ENCODE results near the gene CACFD1. TPM values are rescaled to one million over a fixed set of nuclear protein-coding genes. Genes with fewer than 3 reads are reported as not detected.

Gene CACFD1
- total RNA-seq, 4 donors from 2014 or later, result 2.3 to 21.6 (median 5.2) TPM

DNA sequence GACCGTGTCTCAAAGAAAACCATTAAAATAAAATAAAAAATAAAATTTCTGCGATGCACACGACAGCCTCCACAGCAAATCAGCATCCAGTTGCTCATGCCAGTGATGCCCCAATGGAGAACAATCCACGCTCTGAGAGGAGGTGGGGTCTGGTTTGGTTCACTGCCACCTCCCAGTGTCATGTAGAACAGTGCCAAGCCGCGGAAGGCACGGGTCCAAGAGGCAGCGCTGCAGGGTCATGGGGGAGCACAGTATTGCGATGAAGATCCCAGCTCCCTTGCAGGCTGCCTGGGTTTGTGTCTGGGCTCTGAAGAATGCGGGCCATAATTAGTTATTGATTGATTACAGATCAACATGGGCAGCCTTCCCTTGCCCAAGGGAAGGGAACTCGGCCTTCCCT, 6.1 kb upstream of the CACFD1 start:
- TF ChIP-seq POLR2A (IDR thresholded peaks at IDR 0.05), result no peak
- intact Hi-C loops (cut with DNase I; ENCODE audit: low total_unique reads), result no loop called here
- H3K9me3 ChIP-seq, result no peaks in the 10 kb centered on the region
- H3K27ac ChIP-seq, result no peak overlapping the region
- DNase-seq, result no peak
- H3K36me3 ChIP-seq, result no peaks in the 10 kb centered on the region
- H3K4me1 ChIP-seq, result no peaks in the 10 kb centered on the region
- no peaks in the 10 kb centered on the region for H3K27me3 ChIP-seq
- H3K4me3 ChIP-seq, result no peak overlapping the region

DNA sequence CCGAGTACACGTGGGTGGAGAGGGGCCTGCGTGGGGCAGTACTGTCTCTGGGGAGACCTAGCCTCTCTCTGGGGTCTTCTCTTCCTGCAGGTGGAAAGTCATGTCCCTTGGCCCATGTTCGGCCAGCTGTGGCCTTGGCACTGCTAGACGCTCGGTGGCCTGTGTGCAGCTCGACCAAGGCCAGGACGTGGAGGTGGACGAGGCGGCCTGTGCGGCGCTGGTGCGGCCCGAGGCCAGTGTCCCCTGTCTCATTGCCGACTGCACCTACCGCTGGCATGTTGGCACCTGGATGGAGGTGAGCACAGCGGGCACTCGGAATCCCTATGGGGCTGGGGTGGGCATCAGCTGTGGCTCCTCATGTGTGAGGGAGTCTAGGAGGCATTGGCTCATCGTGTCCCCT, 5.5 kb upstream of the CACFD1 start:
- Histone ChIP-seq H3K27ac (no peak overlapping the region), H3K4me3 (no peak overlapping the region), H3K9me3 (no peaks in the 10 kb centered on the region), H3K27me3 (no peaks in the 10 kb centered on the region), H3K36me3 (no peaks in the 10 kb centered on the region), H3K4me1 (no peaks in the 10 kb centered on the region)
- DNase-seq, result no peak
- intact Hi-C loops (cut with DNase I; ENCODE audit: low total_unique reads), result no loop called here
- TF ChIP-seq, protein P1, sequence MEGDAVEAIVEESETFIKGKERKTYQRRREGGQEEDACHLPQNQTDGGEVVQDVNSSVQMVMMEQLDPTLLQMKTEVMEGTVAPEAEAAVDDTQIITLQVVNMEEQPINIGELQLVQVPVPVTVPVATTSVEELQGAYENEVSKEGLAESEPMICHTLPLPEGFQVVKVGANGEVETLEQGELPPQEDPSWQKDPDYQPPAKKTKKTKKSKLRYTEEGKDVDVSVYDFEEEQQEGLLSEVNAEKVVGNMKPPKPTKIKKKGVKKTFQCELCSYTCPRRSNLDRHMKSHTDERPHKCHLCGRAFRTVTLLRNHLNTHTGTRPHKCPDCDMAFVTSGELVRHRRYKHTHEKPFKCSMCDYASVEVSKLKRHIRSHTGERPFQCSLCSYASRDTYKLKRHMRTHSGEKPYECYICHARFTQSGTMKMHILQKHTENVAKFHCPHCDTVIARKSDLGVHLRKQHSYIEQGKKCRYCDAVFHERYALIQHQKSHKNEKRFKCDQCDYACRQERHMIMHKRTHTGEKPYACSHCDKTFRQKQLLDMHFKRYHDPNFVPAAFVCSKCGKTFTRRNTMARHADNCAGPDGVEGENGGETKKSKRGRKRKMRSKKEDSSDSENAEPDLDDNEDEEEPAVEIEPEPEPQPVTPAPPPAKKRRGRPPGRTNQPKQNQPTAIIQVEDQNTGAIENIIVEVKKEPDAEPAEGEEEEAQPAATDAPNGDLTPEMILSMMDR (IDR thresholded peaks at IDR 0.05), result no peak
- TF ChIP-seq POLR2A (IDR thresholded peaks at IDR 0.05), result no peak

DNA sequence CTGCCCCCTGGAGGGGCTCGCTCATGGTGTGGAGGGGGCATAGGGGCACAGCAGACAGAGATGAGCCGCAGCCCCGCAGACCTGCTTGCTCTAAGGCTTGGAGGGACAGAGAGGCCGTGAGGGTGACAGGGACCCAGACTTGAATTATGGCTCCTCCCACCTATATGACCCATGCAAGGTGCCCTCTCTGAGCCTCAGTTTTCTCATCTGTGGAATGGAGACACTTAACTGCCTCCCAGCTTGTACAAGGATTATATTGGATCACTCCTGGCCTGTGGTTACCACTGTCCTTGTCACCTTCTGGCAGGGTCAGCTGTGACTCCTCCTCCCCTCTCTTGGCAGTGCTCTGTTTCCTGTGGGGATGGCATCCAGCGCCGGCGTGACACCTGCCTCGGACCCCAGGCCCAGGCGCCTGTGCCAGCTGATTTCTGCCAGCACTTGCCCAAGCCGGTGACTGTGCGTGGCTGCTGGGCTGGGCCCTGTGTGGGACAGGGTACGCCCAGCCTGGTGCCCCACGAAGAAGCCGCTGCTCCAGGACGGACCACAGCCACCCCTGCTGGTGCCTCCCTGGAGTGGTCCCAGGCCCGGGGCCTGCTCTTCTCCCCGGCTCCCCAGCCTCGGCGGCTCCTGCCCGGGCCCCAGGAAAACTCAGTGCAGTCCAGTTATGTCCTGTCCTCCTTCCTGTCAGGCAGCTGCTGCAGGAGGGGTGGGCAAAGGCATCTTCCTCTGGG, 4.7 kb upstream of the CACFD1 start:
- H3K4me3 ChIP-seq, result no peak overlapping the region
- no peaks in the 10 kb centered on the region for H3K27me3 ChIP-seq
- DNase-seq, result no peak
- no peaks in the 10 kb centered on the region for H3K9me3 ChIP-seq
- H3K4me1 ChIP-seq, result no peaks in the 10 kb centered on the region
- no peak overlapping the region for H3K27ac ChIP-seq
- no peaks in the 10 kb centered on the region for H3K36me3 ChIP-seq
- TF ChIP-seq POLR2A (IDR thresholded peaks at IDR 0.05), result no peak
- TF ChIP-seq, protein P1 (IDR thresholded peaks at IDR 0.05), result no peak
- intact Hi-C loops (cut with DNase I; ENCODE audit: low total_unique reads), result no loop called here

DNA sequence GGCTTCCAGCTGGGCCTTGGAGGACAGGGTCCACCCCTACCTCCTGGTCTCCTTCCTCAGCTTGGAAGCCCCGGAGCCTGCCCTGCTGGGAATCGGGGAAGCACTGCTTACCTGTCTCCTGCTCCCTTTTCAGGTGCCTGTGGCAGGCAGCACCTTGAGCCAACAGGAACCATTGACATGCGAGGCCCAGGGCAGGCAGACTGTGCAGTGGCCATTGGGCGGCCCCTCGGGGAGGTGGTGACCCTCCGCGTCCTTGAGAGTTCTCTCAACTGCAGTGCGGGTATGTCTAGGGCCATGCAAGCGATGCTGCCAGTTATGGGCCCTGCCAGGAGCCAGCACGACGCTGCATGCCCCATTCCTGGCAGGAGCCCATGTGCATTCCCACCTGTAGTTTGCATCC, 3.8 kb upstream of the CACFD1 start:
- H3K9me3 ChIP-seq, result no peaks in the 10 kb centered on the region
- no peak overlapping the region for H3K4me3 ChIP-seq
- TF ChIP-seq POLR2A (IDR thresholded peaks at IDR 0.05), result no peak
- TF ChIP-seq, protein P1 (IDR thresholded peaks at IDR 0.05), result no peak
- intact Hi-C loops (cut with DNase I; ENCODE audit: low total_unique reads), result no loop called here
- DNase-seq, result no peak
- no peaks in the 10 kb centered on the region for H3K4me1 ChIP-seq
- no peaks in the 10 kb centered on the region for H3K27me3 ChIP-seq
- no peak overlapping the region for H3K27ac ChIP-seq
- H3K36me3 ChIP-seq, result no peaks in the 10 kb centered on the region

DNA sequence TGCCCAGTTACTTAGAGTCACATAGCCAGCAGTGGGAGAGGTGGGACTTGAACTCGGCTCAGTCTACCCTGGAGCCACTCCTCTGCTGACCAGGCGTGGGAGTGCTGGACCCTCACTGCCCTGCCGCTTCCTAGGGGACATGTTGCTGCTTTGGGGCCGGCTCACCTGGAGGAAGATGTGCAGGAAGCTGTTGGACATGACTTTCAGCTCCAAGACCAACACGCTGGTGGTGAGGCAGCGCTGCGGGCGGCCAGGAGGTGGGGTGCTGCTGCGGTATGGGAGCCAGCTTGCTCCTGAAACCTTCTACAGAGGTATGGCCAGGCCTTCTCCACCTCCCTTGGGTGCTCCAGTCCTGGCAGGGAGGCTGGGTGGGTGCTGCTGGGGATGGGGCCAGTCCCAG, 3.4 kb upstream of the CACFD1 start:
- intact Hi-C loops (cut with DNase I; ENCODE audit: low total_unique reads), result no loop called here
- Histone ChIP-seq H3K4me3 (no peak overlapping the region), H3K4me1 (no peaks in the 10 kb centered on the region), H3K36me3 (no peaks in the 10 kb centered on the region), H3K27me3 (no peaks in the 10 kb centered on the region), H3K27ac (no peak overlapping the region), H3K9me3 (no peaks in the 10 kb centered on the region)
- DNase-seq, result no peak
- no peak for TF ChIP-seq POLR2A (IDR thresholded peaks at IDR 0.05)

DNA sequence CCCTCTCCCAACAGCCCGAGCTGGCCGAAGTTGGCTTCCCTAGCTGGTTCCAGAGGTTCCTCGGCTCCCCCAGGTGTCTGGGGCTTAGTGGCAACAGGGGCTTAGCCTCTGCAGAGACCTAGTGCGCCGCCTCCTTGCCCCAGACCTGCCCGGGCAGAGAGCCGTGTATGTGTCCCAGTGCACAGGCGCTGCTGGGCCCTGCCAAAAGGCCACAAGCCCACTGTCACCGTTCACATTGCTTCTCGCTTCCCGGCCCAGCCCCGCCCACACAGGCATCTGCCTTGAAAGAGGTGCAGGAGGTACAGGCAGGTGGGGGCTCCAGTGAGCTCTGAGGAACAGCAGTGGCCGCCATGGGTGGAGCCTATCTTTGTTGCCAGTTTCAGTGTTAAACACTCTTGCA, 2.5 kb upstream of the CACFD1 start:
- Histone ChIP-seq H3K4me3 (no peak overlapping the region), H3K27me3 (no peaks in the 10 kb centered on the region), H3K27ac (no peak overlapping the region), H3K36me3 (no peaks in the 10 kb centered on the region), H3K4me1 (no peaks in the 10 kb centered on the region), H3K9me3 (no peaks in the 10 kb centered on the region)
- TF ChIP-seq, protein P1 (IDR thresholded peaks at IDR 0.05), result no peak
- no peak for TF ChIP-seq POLR2A (IDR thresholded peaks at IDR 0.05)
- DNase-seq, result no peak
- intact Hi-C loops (cut with DNase I; ENCODE audit: low total_unique reads), result no loop called here

Measured in uterus (tissue), 4 donors.